NCI-H1694 treated with DMSO at 0.1 percent for 48 hours (cell line): ENCODE measurements around the gene DBNL.

ENCODE experiments used
- DNase-seq: peaks from one replicate; lab custom pipeline; 2025; lab: John Stamatoyannopoulos, UW

The DBNL gene

GRCh38 chr7:44043902-44044301, 600 bp upstream of the DBNL start:
- DNase-seq = no peak

GRCh38 chr7:44045226-44046014, 918 bp downstream of the DBNL start:
- no peak for DNase-seq

DNA sequence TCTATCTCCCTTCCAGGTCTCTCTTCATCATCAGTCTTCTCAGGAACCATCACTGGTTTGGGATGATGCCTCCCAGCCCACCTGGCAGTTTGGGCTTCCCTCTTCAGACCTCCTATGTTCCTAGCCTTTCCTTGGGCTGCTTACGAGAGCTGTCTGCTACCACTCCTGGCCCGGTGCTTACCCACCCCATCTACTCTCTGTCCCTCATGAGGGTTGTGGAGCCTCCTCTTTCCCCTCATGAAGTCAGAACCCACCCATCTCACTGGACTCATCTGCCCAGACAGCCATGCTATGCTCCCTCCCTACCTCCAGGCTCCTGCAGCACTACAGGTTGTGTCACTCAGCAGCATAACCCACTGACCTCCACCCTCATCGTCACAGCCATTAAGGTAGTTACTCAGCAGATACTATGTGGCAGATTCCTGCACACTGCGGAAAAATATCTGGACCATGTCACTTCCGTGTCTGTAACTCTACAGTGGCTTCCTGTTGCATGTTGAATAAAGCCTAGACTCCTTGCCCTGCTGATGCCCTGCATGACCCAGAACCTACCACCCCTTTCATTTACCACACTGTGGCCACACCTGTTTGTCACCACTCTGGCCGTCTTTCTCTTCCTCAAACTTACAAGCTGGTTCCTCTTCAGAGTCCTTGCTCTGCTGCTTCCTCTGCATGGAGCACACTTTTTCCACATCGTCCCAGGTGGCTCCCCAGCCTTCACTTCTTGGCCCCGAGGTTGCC, 2.0 kb downstream of the DBNL start:
- no peak for DNase-seq

DNA sequence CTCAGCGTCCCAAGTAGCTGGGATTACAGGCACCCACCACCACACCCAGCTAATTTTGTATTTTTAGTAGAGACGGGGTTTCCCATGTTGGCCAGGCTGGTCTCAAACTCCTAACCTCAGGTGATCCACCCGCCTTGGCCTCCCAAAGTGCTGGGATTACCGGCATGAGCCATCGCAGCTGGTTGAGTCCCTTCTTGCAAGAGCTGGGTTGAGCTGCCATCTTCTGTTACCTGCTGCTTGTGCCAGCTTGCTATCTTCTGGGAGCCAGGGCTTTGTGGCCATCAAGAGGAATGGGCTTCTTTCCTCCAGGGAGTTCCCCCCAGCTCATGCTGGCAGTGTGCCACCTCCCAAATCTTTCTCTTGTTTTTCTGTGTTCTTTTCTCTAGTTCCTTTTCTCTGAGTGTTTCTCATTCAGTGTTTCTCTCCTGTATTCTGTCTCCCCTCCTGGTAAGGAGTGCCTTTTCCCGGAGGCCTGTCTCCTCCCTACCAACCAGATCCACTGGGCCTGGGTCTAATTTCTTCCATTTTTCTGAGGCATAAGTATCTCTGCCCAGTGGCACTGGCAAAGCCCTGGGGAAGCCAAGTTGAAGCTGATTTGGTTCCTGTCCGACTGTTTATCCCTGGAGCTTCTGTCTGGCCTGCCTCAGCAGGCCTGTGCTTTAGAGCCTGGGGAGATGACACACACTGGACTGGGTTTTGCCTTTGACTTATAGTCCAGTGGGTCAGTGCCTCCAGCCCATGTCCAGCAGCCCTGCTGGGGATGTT, 3.7 kb downstream of the DBNL start:
- no peak for DNase-seq

DNA sequence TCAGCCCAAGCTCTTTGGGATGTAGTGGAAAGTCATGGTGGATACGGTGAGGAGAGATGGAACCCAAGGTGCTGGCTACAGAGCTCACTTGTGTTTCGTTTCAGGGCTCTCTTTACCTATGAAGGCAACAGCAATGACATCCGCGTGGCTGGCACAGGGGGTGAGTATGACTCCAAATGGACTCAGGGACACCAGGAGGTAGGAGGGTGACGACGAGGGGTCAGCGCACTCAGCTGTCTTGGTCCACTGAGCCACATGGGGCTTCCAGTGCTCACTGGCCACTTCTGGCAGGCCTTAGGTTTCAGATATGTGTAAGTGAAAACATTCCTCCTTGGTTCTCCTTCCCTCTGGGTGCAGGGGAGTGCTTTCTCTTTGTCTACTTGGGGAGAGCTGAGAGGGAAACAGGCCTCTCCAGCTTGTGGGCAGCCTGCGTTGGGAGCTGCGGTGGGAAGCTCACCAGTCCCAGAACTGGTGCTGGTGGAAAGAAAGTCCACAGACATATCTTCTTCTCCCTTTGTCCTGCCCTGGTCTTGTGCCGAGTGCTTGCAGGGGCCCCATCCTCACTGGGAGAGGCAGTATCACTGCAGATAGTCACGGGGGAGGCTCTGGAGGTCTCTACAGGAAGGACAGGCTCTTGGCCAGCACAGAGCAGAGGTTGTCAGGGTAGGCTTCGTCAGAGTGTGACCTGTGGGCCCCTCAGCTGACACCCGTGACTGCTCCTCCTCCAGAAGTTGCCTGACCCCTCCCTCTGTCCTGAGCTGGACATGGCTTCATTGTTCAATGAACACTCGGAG, 5.8 kb downstream of the DBNL start:
- DNase-seq = no peak

DNA sequence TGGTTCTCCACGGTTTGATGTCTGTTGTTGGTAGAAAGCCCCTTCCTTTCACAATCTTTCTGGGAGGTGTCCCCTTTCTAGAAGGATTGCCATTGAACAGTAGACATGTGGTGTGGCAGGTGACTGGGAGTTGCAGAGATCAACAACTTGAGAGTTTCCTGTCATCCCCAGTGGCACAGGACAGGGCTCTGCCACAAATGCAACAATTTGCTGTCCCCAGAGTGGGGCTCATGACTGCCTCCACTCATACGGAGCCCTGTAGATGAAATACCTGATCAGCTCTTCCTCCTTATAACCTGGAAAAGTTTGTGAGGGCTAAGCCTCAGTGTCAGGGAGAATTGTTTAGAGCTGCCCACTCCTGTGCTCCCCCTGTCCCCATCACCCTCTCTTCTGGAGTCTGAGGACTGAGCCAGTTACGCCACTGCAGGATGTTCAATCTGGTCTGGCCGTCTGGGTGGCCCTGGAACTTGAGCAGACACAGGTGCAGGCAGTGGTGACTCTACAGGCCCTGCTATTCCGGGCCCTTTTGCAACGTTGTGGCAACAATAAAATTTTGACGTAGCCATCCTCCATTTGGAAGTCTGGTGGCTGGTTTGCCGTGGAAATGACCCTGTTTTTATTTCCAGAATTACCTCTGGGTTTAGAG, 6.5 kb downstream of the DBNL start:
- no peak for DNase-seq

- DNase-seq = no peak
Observed at GRCh38 chr7:44051611-44052220, 7.2 kb downstream of the DBNL start.

GRCh38 chr7:44052771-44053365, 8.4 kb downstream of the DBNL start:
- no peak for DNase-seq

- no peak for DNase-seq
Observed at GRCh38 chr7:44056681-44057080, 12.2 kb downstream of the DBNL start.

DNA sequence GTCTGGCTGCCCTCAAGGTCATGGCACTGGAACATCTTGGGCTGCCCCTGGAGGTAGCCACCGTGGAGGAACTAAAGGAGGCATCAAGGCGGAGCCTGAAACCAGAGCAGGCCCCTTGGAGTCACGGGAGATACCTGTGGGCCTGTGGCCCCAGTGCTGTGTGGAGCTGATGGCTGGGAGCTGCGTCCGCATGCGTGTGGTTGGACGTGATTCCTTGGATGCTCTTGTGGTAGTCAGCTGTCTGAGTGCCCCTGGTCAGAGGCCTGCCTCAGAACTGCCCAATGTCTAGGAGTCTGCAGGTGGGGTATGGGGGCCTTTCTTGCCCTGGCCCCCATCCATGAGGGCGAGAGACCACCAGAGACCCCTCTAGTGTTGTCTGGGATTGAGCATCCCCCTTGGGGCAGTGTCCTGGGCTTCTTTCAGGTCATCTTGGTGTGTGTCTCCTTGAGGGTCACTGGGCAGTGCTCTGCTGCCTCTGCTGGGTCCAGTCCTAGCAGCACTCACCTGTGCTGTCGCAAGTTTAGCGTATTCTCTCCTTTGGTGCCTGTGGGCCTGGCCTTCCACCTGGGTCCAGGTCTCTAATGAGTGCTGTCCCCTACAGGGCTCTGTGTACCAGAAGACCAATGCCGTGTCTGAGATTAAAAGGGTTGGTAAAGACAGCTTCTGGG, 12.8 kb downstream of the DBNL start:
- DNase-seq = no peak

- no peak for DNase-seq
Observed at GRCh38 chr7:44057849-44058758, 13.6 kb downstream of the DBNL start.

DNA sequence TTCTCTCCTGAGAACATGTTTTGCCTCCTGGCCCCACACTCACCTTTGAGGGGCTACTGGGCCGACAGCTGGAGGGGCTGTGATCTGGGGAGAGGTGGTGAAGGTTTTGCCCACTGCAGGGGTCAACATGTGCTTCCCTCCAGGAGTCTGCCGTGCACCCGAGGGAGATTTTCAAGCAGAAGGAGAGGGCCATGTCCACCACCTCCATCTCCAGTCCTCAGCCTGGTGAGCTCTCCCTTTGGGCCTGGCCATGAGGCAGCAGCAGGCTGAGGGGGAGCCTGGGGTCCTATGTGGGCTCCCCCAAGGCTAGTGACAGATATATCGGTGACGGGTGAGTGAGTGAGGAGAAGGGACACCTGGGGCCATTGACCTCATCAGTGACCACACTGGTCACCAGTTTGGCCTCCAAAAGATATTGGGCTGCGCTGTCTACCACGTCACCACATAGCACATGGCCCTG, 14.3 kb downstream of the DBNL start:
- DNase-seq = no peak

- no peak for DNase-seq
Observed at GRCh38 chr7:44059219-44060090, 15.0 kb downstream of the DBNL start.

GRCh38 chr7:44060091-44060947, 15.8 kb downstream of the DBNL start:
- no peak for DNase-seq

DNA sequence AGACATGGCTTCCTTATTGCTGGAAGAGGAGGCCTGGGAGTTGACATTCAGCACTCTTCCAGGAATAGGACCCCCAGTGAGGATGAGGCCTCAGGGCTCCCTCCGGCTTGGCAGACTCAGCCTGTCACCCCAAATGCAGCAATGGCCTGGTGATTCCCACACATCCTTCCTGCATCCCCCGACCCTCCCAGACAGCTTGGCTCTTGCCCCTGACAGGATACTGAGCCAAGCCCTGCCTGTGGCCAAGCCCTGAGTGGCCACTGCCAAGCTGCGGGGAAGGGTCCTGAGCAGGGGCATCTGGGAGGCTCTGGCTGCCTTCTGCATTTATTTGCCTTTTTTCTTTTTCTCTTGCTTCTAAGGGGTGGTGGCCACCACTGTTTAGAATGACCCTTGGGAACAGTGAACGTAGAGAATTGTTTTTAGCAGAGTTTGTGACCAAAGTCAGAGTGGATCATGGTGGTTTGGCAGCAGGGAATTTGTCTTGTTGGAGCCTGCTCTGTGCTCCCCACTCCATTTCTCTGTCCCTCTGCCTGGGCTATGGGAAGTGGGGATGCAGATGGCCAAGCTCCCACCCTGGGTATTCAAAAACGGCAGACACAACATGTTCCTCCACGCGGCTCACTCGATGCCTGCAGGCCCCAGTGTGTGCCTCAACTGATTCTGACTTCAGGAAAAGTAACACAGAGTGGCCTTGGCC, 16.6 kb downstream of the DBNL start:
- no peak for DNase-seq

GRCh38 chr7:44061645-44062179, 17.2 kb downstream of the DBNL start:
- DNase-seq = no peak
